CD4-positive, alpha-beta T cell treated with Interleukin-17A for 1 hour (primary cell): ENCODE data around the gene CAMSAP2.
A peak's percentile ranks its signal among the peaks of the same experiment; 100 is the strongest.

Experiments used
- DNase-seq: peaks from one replicate; pipeline ENCODE4 v3.0.0-alpha.2; 2020

Gene CAMSAP2

GRCh38 chr1:200849430-200849829, 110.7 kb downstream of the CAMSAP2 start:
- DNase-seq: no peak

- DNase-seq: no peak
Observed at GRCh38 chr1:200850554-200850953, 111.9 kb downstream of the CAMSAP2 start.

- no peak for DNase-seq
Observed at GRCh38 chr1:200856716-200857357, 118.1 kb downstream of the CAMSAP2 start.

GRCh38 chr1:200857804-200858203, 119.1 kb downstream of the CAMSAP2 start:
- no peak for DNase-seq

- peak; percentile 63 for DNase-seq
Observed at GRCh38 chr1:200861937-200862647, 123.4 kb downstream of the CAMSAP2 start.

- peak; percentile 44 for DNase-seq
Observed at GRCh38 chr1:200862713-200863415, 124.2 kb downstream of the CAMSAP2 start.

- no peak for DNase-seq
Observed at GRCh38 chr1:200866116-200866515, 127.4 kb downstream of the CAMSAP2 start.

- peak; percentile 26 for DNase-seq
Observed at GRCh38 chr1:200866521-200866920, 127.8 kb downstream of the CAMSAP2 start.

- DNase-seq: no peak
Observed at GRCh38 chr1:200867018-200867811, 128.5 kb downstream of the CAMSAP2 start.

- no peak for DNase-seq
Observed at GRCh38 chr1:200869376-200869752, 130.7 kb downstream of the CAMSAP2 start.

GRCh38 chr1:200869753-200870391, 131.2 kb downstream of the CAMSAP2 start:
- DNase-seq: peak; percentile 54

- DNase-seq: no peak
Observed at GRCh38 chr1:200872446-200873115, 133.9 kb downstream of the CAMSAP2 start, which contains the start of gene GPR25. GPR25 (plus strand) TSS chr1:200872981; CDS start chr1:200873038, 57 bp downstream.

GRCh38 chr1:200873116-200873670, 134.5 kb downstream of the CAMSAP2 start:
- DNase-seq: no peak

GRCh38 chr1:200873671-200874397, 135.1 kb downstream of the CAMSAP2 start:
- DNase-seq: no peak

GRCh38 chr1:200874694-200875093, 136.0 kb downstream of the CAMSAP2 start:
- DNase-seq: no peak

GRCh38 chr1:200875416-200875815, 136.7 kb downstream of the CAMSAP2 start:
- DNase-seq: no peak

- DNase-seq: no peak
Observed at GRCh38 chr1:200877010-200877409, 138.3 kb downstream of the CAMSAP2 start.

GRCh38 chr1:200877839-200878551, 139.3 kb downstream of the CAMSAP2 start:
- DNase-seq: peak; percentile 45

- DNase-seq: no peak
Observed at GRCh38 chr1:200880212-200880611, 141.5 kb downstream of the CAMSAP2 start.

GRCh38 chr1:200883118-200883517, 144.4 kb downstream of the CAMSAP2 start:
- no peak for DNase-seq
